ENCODE measurements around the gene LDB2.
"Not testable (repeated sequence)": the region's sequence is repeated elsewhere in the genome, so short reads cannot be mapped to it uniquely, and the experiment has no call there.

Gene LDB2

GRCh38 chr4:16596267-16596666, 302.2 kb downstream of the LDB2 start:
- no peak for DNase-seq (ENCODE audit: low read depth)

- DNase-seq (ENCODE audit: low read depth), result no peak
Observed at GRCh38 chr4:16594128-16594527, 304.3 kb downstream of the LDB2 start.

GRCh38 chr4:16593386-16593785, 305.1 kb downstream of the LDB2 start:
- DNase-seq (ENCODE audit: low read depth), result no peak

GRCh38 chr4:16591272-16591826, 307.1 kb downstream of the LDB2 start:
- DNase-seq (ENCODE audit: low read depth), result no peak

GRCh38 chr4:16590797-16591196, 307.6 kb downstream of the LDB2 start:
- DNase-seq (ENCODE audit: low read depth), result no peak

- DNase-seq (ENCODE audit: low read depth), result no peak
Observed at GRCh38 chr4:16588651-16589050, 309.8 kb downstream of the LDB2 start.

- no peak for DNase-seq (ENCODE audit: low read depth)
Observed at GRCh38 chr4:16588149-16588548, 310.3 kb downstream of the LDB2 start.

- no peak for DNase-seq (ENCODE audit: low read depth)
Observed at GRCh38 chr4:16585053-16585452, 313.4 kb downstream of the LDB2 start.

- DNase-seq (ENCODE audit: low read depth), result no peak
Observed at GRCh38 chr4:16583764-16584163, 314.7 kb downstream of the LDB2 start.

GRCh38 chr4:16582526-16582925, 315.9 kb downstream of the LDB2 start:
- no peak for DNase-seq (ENCODE audit: low read depth)

GRCh38 chr4:16582036-16582435, 316.4 kb downstream of the LDB2 start:
- no peak for DNase-seq (ENCODE audit: low read depth)

- DNase-seq (ENCODE audit: low read depth), result no peak
Observed at GRCh38 chr4:16581117-16581516, 317.3 kb downstream of the LDB2 start.

- no peak for DNase-seq (ENCODE audit: low read depth)
Observed at GRCh38 chr4:16580514-16580913, 317.9 kb downstream of the LDB2 start.

GRCh38 chr4:16579866-16580265, 318.6 kb downstream of the LDB2 start:
- DNase-seq (ENCODE audit: low read depth), result no peak

- no peak for DNase-seq (ENCODE audit: low read depth)
Observed at GRCh38 chr4:16577177-16577576, 321.3 kb downstream of the LDB2 start.

GRCh38 chr4:16574981-16575380, 323.5 kb downstream of the LDB2 start:
- no peak for DNase-seq (ENCODE audit: low read depth)

- DNase-seq (ENCODE audit: low read depth), result no peak
Observed at GRCh38 chr4:16573739-16574138, 324.7 kb downstream of the LDB2 start.

GRCh38 chr4:16573206-16573605, 325.2 kb downstream of the LDB2 start:
- DNase-seq (ENCODE audit: low read depth), result no peak

GRCh38 chr4:16572631-16573030, 325.8 kb downstream of the LDB2 start:
- no peak for DNase-seq (ENCODE audit: low read depth)

- DNase-seq (ENCODE audit: low read depth), result no peak
Observed at GRCh38 chr4:16572161-16572560, 326.3 kb downstream of the LDB2 start.

- no peak for DNase-seq (ENCODE audit: low read depth)
Observed at GRCh38 chr4:16569790-16570189, 328.7 kb downstream of the LDB2 start.

GRCh38 chr4:16557316-16557715, 341.1 kb downstream of the LDB2 start:
- not testable (repeated sequence) for DNase-seq (ENCODE audit: low read depth)

- no peak for DNase-seq (ENCODE audit: low read depth)
Observed at GRCh38 chr4:16555156-16555555, 343.3 kb downstream of the LDB2 start.

GRCh38 chr4:16550531-16550930, 347.9 kb downstream of the LDB2 start:
- DNase-seq (ENCODE audit: low read depth), result no peak

- DNase-seq (ENCODE audit: low read depth), result no peak
Observed at GRCh38 chr4:16545656-16546055, 352.8 kb downstream of the LDB2 start.

All from activated T-cell treated with anti-CD3 and anti-CD28 coated beads for 24 hours (primary cell).